Suprapubic skin (tissue), 4 donors: ENCODE measurements around the gene PIGP. TPM values are rescaled to one million over a fixed set of nuclear protein-coding genes. Genes with fewer than 3 reads are reported as not detected.

Source experiments
- DNase-seq, 2 donors: peaks; one replicate each; pipeline ENCODE4 v3.0.0-alpha.2; 2019; ENCODE audit warnings: low spot score in 2 of 2
- H3K27ac ChIP-seq: fragments of 200-600 bp; sonication (generic); one replicate; pipeline ENCODE4 v1.5.1; 2019
- H3K27me3 ChIP-seq: fragments of 200-600 bp; sonication (generic); one replicate; pipeline ENCODE4 v1.5.1; 2019
- H3K36me3 ChIP-seq: fragments of 200-600 bp; sonication (generic); one replicate; pipeline ENCODE4 v1.5.1; 2019
- H3K4me1 ChIP-seq: fragments of 200-600 bp; sonication (generic); one replicate; pipeline ENCODE4 v1.5.1; 2019
- H3K4me3 ChIP-seq: fragments of 200-600 bp; sonication (generic); one replicate; pipeline ENCODE4 v1.5.1; 2019; ENCODE audit warnings: mild to moderate bottlenecking
- H3K9me3 ChIP-seq: fragments of 200-600 bp; sonication (generic); one replicate; pipeline ENCODE4 v1.5.1; 2019
- CTCF ChIP-seq, 2 donors: fragments of 200-600 bp in 1 of 2; fragments of 450-650 bp in 1 of 2; sonication (generic) in 1 of 2; IDR thresholded peaks; one replicate each; pipeline ENCODE4 v1.5.1; 2016 to 2019; ENCODE audit warnings: antibody characterized with exemption in 2 of 2, mild to moderate bottlenecking in 1 of 2, moderate library complexity in 1 of 2
- EP300 ChIP-seq: sonication (generic); formaldehyde crosslinking; IDR thresholded peaks from one replicate; pipeline ENCODE4 v1.6.1; 2017; ENCODE audit warnings: antibody characterized with exemption
- POLR2A ChIP-seq, 2 donors: fragments of 450-650 bp; IDR thresholded peaks; one replicate each; pipeline ENCODE4 v1.6.1; 2017; ENCODE audit warnings: antibody characterized with exemption in 2 of 2, mild to moderate bottlenecking in 2 of 2, moderate library complexity in 2 of 2
- POLR2AphosphoS5 ChIP-seq, 3 donors: sonication (generic); formaldehyde crosslinking; IDR thresholded peaks; one replicate each; pipeline ENCODE4 v1.6.1; 2017; ENCODE audit warnings: antibody characterized with exemption in 3 of 3
- WGBS: methylation state at CpG from one replicate; pipeline ENCODE4 v1.1.5; 2018; 5-methylcytosine and 5-hydroxymethylcytosine counted together
- total RNA-seq, 4 donors: library from RNA; depleted of rRNA; stranded (reverse); fragments of >200 nt; gene quantifications; one replicate each; pipeline ENCODE4 v1.1.0, GENCODE V29; 2016

PIGP gene
- total RNA-seq, 4 donors from 2014 or later, result 8.4 to 15.5 (median 13.6) TPM

GRCh38 chr21:37032293-37032692, 40.6 kb downstream of the PIGP start:
- Histone ChIP-seq H3K4me1 (peaks cover 4% of the 10 kb centered on the region), H3K27ac (no peak overlapping the region), H3K27me3 (no peaks in the 10 kb centered on the region), H3K9me3 (no peaks in the 10 kb centered on the region), H3K36me3 (no peaks in the 10 kb centered on the region), H3K4me3 (no peak overlapping the region)
- no peak for DNase-seq
- no peak for TF ChIP-seq CTCF (IDR thresholded peaks at IDR 0.05)
- no peak for TF ChIP-seq POLR2A (IDR thresholded peaks at IDR 0.05)
- no peak for TF ChIP-seq POLR2AphosphoS5 (IDR thresholded peaks at IDR 0.05)
- TF ChIP-seq EP300, result no peak
- WGBS, result 91% methylated on average over 5 of the region's 5 CpGs

GRCh38 chr21:37030864-37031263, 42.0 kb downstream of the PIGP start:
- H3K36me3 ChIP-seq, result no peaks in the 10 kb centered on the region
- H3K4me1 ChIP-seq, result peaks cover 4% of the 10 kb centered on the region
- H3K4me3 ChIP-seq, result no peak overlapping the region
- H3K27me3 ChIP-seq, result no peaks in the 10 kb centered on the region
- no peak for DNase-seq
- H3K9me3 ChIP-seq, result no peaks in the 10 kb centered on the region
- WGBS, result 95% methylated on average over 4 of the region's 4 CpGs
- H3K27ac ChIP-seq, result no peak overlapping the region
- TF ChIP-seq POLR2A (IDR thresholded peaks at IDR 0.05) (no peak), POLR2AphosphoS5 (IDR thresholded peaks at IDR 0.05) (no peak), EP300 (no peak), CTCF (IDR thresholded peaks at IDR 0.05) (no peak)

- no peak for DNase-seq
- Histone ChIP-seq H3K27ac (no peak overlapping the region), H3K36me3 (no peaks in the 10 kb centered on the region), H3K4me3 (no peak overlapping the region), H3K9me3 (no peaks in the 10 kb centered on the region), H3K27me3 (no peaks in the 10 kb centered on the region), H3K4me1 (peaks cover 4% of the 10 kb centered on the region)
- 74% methylated on average over 4 of the region's 4 CpGs for WGBS
- no peak for TF ChIP-seq EP300
- no peak for TF ChIP-seq CTCF (IDR thresholded peaks at IDR 0.05)
- no peak for TF ChIP-seq POLR2A (IDR thresholded peaks at IDR 0.05)
- TF ChIP-seq POLR2AphosphoS5 (IDR thresholded peaks at IDR 0.05), result no peak
Measured at GRCh38 chr21:37028570-37028969, 44.3 kb downstream of the PIGP start.

- Histone ChIP-seq H3K4me3 (no peak overlapping the region), H3K36me3 (no peaks in the 10 kb centered on the region), H3K27me3 (no peaks in the 10 kb centered on the region), H3K4me1 (no peaks in the 10 kb centered on the region), H3K27ac (no peak overlapping the region), H3K9me3 (no peaks in the 10 kb centered on the region)
- 37% methylated on average over 4 of the region's 4 CpGs for WGBS
- TF ChIP-seq POLR2A (IDR thresholded peaks at IDR 0.05) (no peak), POLR2AphosphoS5 (IDR thresholded peaks at IDR 0.05) (no peak), EP300 (no peak), CTCF (IDR thresholded peaks at IDR 0.05) (no peak)
- no peak for DNase-seq
Measured at GRCh38 chr21:37026499-37026898, 46.4 kb downstream of the PIGP start.

GRCh38 chr21:37017951-37018679, 54.8 kb downstream of the PIGP start:
- Histone ChIP-seq H3K27ac (no peak overlapping the region), H3K4me1 (no peaks in the 10 kb centered on the region), H3K4me3 (no peak overlapping the region), H3K9me3 (no peaks in the 10 kb centered on the region), H3K36me3 (no peaks in the 10 kb centered on the region), H3K27me3 (peaks cover under 1% of the 10 kb centered on the region)
- no peak for TF ChIP-seq POLR2A (IDR thresholded peaks at IDR 0.05)
- TF ChIP-seq POLR2AphosphoS5 (IDR thresholded peaks at IDR 0.05), result no peak
- TF ChIP-seq EP300, result no peak
- no peak for TF ChIP-seq CTCF (IDR thresholded peaks at IDR 0.05)
- WGBS, result 86% methylated on average over 13 of the region's 13 CpGs
- DNase-seq, result no peak

Other genes with a start within 250 kb of the PIGP start
- 10 to 100 TPM in 2 of 4 donors, 1 to 10 TPM in 2; 8.4 to 16.1 (median 11.5) TPM for gene HLCS, start 106.4 kb downstream of the PIGP start, total RNA-seq
- under 1 TPM in 1 of 4 donors, not detected in 3; 0.21 TPM for gene RIPPLY3, start 66.4 kb downstream of the PIGP start, total RNA-seq
- gene TTC3, start 183 bp upstream of the PIGP start, total RNA-seq, result 100 to 1,000 TPM in 3 of 4 donors, 10 to 100 TPM in 1; 96.5 to 195 (median 122) TPM
- 10 to 100 TPM; 47.7 to 60.8 (median 55.4) TPM for gene VPS26C, start 194.3 kb upstream of the PIGP start, total RNA-seq